ENCODE measurements around the gene HDAC4. TPM values are rescaled to one million over a fixed set of nuclear protein-coding genes. Genes with fewer than 3 reads are reported as not detected.

The HDAC4 gene
- total and polyA plus RNA-seq, 2 of the 4 experiments (the other 2 are of a cell fraction), result 4.1 to 7.2 TPM

- no peaks in the 10 kb centered on the region for H4K20me1 ChIP-seq (ENCODE audit: insufficient read depth, low read length)
- in situ Hi-C loops (cut with MboI; ENCODE audit: low sequenced_read_pairs) (no loop called here), dilution Hi-C loops (cut with HindIII; ENCODE audit: low sequenced_read_pairs, unreplicated experiment) (no loop called here), intact Hi-C loops (cut with micrococcal nuclease) (no loop called here)
- WGBS, 2 experiments (ENCODE audit: extremely low coverage in 2 of 2, insufficient read length in 1 of 2), result 100% methylated on average over 1 of the region's 7 CpGs; no CpG with 5 or more reads in 1 of the 2 experiments
- H3K9me1 ChIP-seq (ENCODE audit: insufficient read depth, low read length), result no peaks in the 10 kb centered on the region
- TF ChIP-seq SMC3 (IDR thresholded peaks at IDR 0.05; ENCODE audit: low read depth, low read length), result no peak
- TF ChIP-seq CEBPB (IDR thresholded peaks at IDR 0.05; ENCODE audit: low read depth, low read length), result no peak
- TF ChIP-seq MAFK (IDR thresholded peaks at IDR 0.05; ENCODE audit: low read depth, low read length), result no peak
- no peak overlapping the region for H2BK5ac ChIP-seq (ENCODE audit: low read depth, low read length, poor library complexity, severe bottlenecking)
- no TSS peak for BruUV-seq (replicated peaks)
- H2BK20ac ChIP-seq (ENCODE audit: low read depth, low read length), result no peak overlapping the region
- H3K9ac ChIP-seq (ENCODE audit: low read depth, low read length), result no peak overlapping the region
- ATAC-seq (ENCODE audit: low read depth) (no peak), DNase-seq (no peak)
- ChIA-PET POLR2A (ENCODE audit: unreplicated experiment) (no interaction called here), CTCF (no interaction called here)
- H3K27ac ChIP-seq (ENCODE audit: insufficient read depth, low read length), result no peak overlapping the region
- H3K14ac ChIP-seq (replicated peaks; ENCODE audit: low read depth, low read length), result no peak overlapping the region
- H3K4ac ChIP-seq (ENCODE audit: low read depth, low read length), result no peak overlapping the region
- no peak overlapping the region for H4K5ac ChIP-seq (ENCODE audit: low read depth, low read length)
- no peak overlapping the region for H3K4me3 ChIP-seq (ENCODE audit: insufficient read depth, low read depth, low read length)
- H3K27me3 ChIP-seq (ENCODE audit: control insufficient read depth, insufficient read depth, low read length), result peaks cover 47% of the 10 kb centered on the region
- no peak overlapping the region for H3K56ac ChIP-seq (ENCODE audit: extremely low read depth, insufficient read depth, low read length)
- H3K4me1 ChIP-seq (ENCODE audit: control insufficient read depth, insufficient read depth, low read length), result peaks cover 3% of the 10 kb centered on the region; the same call in 1 of the 2 replicates
- H3K36me3 ChIP-seq (ENCODE audit: control insufficient read depth, insufficient read depth, low read length), result no peaks in the 10 kb centered on the region
- no peak overlapping the region for H2BK15ac ChIP-seq (ENCODE audit: low read depth, low read length)
- no peak overlapping the region for H4K8ac ChIP-seq (ENCODE audit: low read depth in 2 of 2, low read length in 2 of 2)
- H2AK5ac ChIP-seq (ENCODE audit: low read depth, low read length), result no peak overlapping the region
- no peaks in the 10 kb centered on the region for H3K9me3 ChIP-seq (ENCODE audit: control insufficient read depth, insufficient read depth, low read length)
- H3K23ac ChIP-seq (ENCODE audit: low read depth, low read length), result no peak overlapping the region
- no peak overlapping the region for H3K18ac ChIP-seq (ENCODE audit: low read depth, low read length)
- no peak overlapping the region for H4K91ac ChIP-seq (ENCODE audit: insufficient read depth, low read depth, low read length)
- H2BK120ac ChIP-seq (ENCODE audit: low read depth, low read length), result no peak overlapping the region
- H3K4me2 ChIP-seq (ENCODE audit: low read depth, low read length), result no peak overlapping the region
- H2AFZ ChIP-seq (replicated peaks; ENCODE audit: low read length, poor library complexity), result no peak overlapping the region
- H3K79me1 ChIP-seq (ENCODE audit: low read depth in 1 of 2, low read length in 2 of 2), result no peaks in the 10 kb centered on the region
- H2AK9ac ChIP-seq (replicated peaks; ENCODE audit: low read depth, low read length, poor library complexity), result no peak overlapping the region
These were observed 376.6 kb downstream of the HDAC4 start for GRCh38 chr2:239024226-239024625.

Data from IMR-90 (cell line).